GM23338 (cell line): ENCODE data around the gene LMO7. TPM values are rescaled to one million over a fixed set of nuclear protein-coding genes. Genes with fewer than 3 reads are reported as not detected.

Source experiments
- EZH2phosphoT487 ChIP-seq: fragments of 200-600 bp; sonication (generic); IDR thresholded peaks from one replicate; pipeline ENCODE4 v1.8.1; 2018; ENCODE audit warnings: antibody characterized with exemption; ENCODE audit not compliant: unreplicated experiment
- JUNB ChIP-seq: IDR thresholded peaks from one replicate; pipeline ENCODE4 v1.6.1; 2016; ENCODE audit warnings: antibody characterized with exemption; ENCODE audit not compliant: unreplicated experiment
- NANOG ChIP-seq: IDR thresholded peaks from 2 replicates; pipeline ENCODE4 v1.6.1; 2016; ENCODE audit warnings: antibody characterized with exemption, borderline replicate concordance
- STAT1 ChIP-seq: IDR thresholded peaks from one replicate; pipeline ENCODE4 v1.6.1; 2016; ENCODE audit warnings: antibody characterized with exemption; ENCODE audit not compliant: unreplicated experiment
- ZNF331 ChIP-seq: fragments of 250-450 bp; sonication (Bioruptor Pico); IDR thresholded peaks from 2 replicates; pipeline ENCODE4 v1.5.0; 2020; ENCODE audit warnings: low read depth, mild to moderate bottlenecking, moderate library complexity
- polyA plus RNA-seq: library from polyadenylated mRNA; unstranded; fragments of >200 nt; fragmentation: Nextera tagmentation; extraction: Ambion mirVana; gene quantifications from 2 replicates; pipeline ENCODE4 v1.2.1, GENCODE V29; 2016
- total RNA-seq: library from RNA; depleted of rRNA; stranded (reverse); fragments of >200 nt; shearing (Covaris generic); gene quantifications from 2 replicates; pipeline ENCODE4 v1.2.3, GENCODE V29; 2014
- TF ChIP-seq, protein P1 (sequence below): fragments of 250-450 bp; sonication (Bioruptor Pico); IDR thresholded peaks from 2 replicates; pipeline ENCODE4 v1.5.0; 2020; ENCODE audit warnings: mild to moderate bottlenecking, moderate library complexity
- TF ChIP-seq, protein P2 (sequence below), 2 experiments: fragments of 200-600 bp in 1 of 2; sonication (generic) in 1 of 2; conservative IDR thresholded peaks; 2 replicates each; pipeline versions ENCODE4 v1.5.1 to v1.6.1; 2016 to 2017; ENCODE audit warnings: antibody characterized with exemption in 2 of 2, low read depth in 2 of 2, mild to moderate bottlenecking in 2 of 2, moderate library complexity in 1 of 2
- TF ChIP-seq, protein P3 (sequence below): IDR thresholded peaks from 2 replicates; pipeline ENCODE4 v1.6.1; 2016; ENCODE audit warnings: antibody characterized with exemption

The LMO7 gene
- total and polyA plus RNA-seq, 2 experiments from 2014 or later: 22.3 to 26.9 TPM

DNA sequence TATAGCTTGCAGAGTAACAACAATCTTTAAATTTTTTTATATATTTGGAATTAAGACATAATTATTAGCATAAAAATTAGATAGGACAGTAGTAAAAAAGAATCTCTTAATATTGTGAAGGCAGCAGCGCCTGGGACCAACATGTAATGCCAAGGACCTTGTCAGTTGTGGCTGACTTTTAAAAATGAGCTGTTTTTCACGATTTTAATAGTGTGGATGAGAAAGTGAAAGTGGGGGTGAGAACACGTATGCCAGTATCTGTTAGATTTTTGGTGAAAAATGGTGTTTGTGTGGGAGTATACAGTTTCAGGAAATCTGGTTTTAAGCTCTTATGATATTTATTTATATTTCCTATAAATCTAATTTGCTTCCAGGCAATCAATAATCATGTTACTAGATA lies 125.2 kb downstream of the LMO7 start (continued):
- TF ChIP-seq, protein P1, sequence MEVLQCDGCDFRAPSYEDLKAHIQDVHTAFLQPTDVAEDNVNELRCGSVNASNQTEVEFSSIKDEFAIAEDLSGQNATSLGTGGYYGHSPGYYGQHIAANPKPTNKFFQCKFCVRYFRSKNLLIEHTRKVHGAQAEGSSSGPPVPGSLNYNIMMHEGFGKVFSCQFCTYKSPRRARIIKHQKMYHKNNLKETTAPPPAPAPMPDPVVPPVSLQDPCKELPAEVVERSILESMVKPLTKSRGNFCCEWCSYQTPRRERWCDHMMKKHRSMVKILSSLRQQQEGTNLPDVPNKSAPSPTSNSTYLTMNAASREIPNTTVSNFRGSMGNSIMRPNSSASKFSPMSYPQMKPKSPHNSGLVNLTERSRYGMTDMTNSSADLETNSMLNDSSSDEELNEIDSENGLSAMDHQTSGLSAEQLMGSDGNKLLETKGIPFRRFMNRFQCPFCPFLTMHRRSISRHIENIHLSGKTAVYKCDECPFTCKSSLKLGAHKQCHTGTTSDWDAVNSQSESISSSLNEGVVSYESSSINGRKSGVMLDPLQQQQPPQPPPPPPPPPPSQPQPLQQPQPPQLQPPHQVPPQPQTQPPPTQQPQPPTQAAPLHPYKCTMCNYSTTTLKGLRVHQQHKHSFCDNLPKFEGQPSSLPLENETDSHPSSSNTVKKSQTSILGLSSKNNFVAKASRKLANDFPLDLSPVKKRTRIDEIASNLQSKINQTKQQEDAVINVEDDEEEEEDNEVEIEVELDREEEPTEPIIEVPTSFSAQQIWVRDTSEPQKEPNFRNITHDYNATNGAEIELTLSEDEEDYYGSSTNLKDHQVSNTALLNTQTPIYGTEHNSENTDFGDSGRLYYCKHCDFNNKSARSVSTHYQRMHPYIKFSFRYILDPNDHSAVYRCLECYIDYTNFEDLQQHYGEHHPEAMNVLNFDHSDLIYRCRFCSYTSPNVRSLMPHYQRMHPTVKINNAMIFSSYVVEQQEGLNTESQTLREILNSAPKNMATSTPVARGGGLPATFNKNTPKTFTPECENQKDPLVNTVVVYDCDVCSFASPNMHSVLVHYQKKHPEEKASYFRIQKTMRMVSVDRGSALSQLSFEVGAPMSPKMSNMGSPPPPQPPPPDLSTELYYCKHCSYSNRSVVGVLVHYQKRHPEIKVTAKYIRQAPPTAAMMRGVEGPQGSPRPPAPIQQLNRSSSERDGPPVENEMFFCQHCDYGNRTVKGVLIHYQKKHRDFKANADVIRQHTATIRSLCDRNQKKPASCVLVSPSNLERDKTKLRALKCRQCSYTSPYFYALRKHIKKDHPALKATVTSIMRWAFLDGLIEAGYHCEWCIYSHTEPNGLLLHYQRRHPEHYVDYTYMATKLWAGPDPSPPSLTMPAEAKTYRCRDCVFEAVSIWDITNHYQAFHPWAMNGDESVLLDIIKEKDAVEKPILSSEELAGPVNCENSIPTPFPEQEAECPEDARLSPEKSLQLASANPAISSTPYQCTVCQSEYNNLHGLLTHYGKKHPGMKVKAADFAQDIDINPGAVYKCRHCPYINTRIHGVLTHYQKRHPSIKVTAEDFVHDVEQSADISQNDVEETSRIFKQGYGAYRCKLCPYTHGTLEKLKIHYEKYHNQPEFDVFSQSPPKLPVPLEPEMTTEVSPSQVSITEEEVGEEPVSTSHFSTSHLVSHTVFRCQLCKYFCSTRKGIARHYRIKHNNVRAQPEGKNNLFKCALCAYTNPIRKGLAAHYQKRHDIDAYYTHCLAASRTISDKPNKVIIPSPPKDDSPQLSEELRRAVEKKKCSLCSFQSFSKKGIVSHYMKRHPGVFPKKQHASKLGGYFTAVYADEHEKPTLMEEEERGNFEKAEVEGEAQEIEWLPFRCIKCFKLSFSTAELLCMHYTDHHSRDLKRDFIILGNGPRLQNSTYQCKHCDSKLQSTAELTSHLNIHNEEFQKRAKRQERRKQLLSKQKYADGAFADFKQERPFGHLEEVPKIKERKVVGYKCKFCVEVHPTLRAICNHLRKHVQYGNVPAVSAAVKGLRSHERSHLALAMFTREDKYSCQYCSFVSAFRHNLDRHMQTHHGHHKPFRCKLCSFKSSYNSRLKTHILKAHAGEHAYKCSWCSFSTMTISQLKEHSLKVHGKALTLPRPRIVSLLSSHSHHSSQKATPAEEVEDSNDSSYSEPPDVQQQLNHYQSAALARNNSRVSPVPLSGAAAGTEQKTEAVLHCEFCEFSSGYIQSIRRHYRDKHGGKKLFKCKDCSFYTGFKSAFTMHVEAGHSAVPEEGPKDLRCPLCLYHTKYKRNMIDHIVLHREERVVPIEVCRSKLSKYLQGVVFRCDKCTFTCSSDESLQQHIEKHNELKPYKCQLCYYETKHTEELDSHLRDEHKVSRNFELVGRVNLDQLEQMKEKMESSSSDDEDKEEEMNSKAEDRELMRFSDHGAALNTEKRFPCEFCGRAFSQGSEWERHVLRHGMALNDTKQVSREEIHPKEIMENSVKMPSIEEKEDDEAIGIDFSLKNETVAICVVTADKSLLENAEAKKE (CRISPR knock-in tag): no peak
- TF ChIP-seq EZH2phosphoT487: no peak
- TF ChIP-seq JUNB: no peak
- TF ChIP-seq, protein P2, sequence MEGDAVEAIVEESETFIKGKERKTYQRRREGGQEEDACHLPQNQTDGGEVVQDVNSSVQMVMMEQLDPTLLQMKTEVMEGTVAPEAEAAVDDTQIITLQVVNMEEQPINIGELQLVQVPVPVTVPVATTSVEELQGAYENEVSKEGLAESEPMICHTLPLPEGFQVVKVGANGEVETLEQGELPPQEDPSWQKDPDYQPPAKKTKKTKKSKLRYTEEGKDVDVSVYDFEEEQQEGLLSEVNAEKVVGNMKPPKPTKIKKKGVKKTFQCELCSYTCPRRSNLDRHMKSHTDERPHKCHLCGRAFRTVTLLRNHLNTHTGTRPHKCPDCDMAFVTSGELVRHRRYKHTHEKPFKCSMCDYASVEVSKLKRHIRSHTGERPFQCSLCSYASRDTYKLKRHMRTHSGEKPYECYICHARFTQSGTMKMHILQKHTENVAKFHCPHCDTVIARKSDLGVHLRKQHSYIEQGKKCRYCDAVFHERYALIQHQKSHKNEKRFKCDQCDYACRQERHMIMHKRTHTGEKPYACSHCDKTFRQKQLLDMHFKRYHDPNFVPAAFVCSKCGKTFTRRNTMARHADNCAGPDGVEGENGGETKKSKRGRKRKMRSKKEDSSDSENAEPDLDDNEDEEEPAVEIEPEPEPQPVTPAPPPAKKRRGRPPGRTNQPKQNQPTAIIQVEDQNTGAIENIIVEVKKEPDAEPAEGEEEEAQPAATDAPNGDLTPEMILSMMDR (conservative IDR thresholded peaks at IDR 0.05; ENCODE audit: low read depth in 2 of 2): no peak
- TF ChIP-seq NANOG: no peak
- no peak for TF ChIP-seq ZNF331
- TF ChIP-seq, protein P3, sequence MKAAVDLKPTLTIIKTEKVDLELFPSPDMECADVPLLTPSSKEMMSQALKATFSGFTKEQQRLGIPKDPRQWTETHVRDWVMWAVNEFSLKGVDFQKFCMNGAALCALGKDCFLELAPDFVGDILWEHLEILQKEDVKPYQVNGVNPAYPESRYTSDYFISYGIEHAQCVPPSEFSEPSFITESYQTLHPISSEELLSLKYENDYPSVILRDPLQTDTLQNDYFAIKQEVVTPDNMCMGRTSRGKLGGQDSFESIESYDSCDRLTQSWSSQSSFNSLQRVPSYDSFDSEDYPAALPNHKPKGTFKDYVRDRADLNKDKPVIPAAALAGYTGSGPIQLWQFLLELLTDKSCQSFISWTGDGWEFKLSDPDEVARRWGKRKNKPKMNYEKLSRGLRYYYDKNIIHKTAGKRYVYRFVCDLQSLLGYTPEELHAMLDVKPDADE: no peak
- no peak for TF ChIP-seq STAT1
